Pulmonary artery endothelial cell (primary cell): Measurements from ENCODE around the gene CFAP74. TPM values are rescaled to one million over a fixed set of nuclear protein-coding genes. Genes with fewer than 3 reads are reported as not detected.

Experiments
- DNase-seq: peaks from one replicate; pipeline ENCODE4 v3.0.0-alpha.2; 2011; ENCODE audit warnings: low read depth, low spot score
- total RNA-seq: library from RNA; depleted of rRNA; stranded (reverse); fragments of >200 nt; gene quantifications from 2 replicates; pipeline ENCODE4 v1.2.3, GENCODE V29; 2014

The CFAP74 gene
- total RNA-seq, 1 donor from 2014 or later = not detected

DNA sequence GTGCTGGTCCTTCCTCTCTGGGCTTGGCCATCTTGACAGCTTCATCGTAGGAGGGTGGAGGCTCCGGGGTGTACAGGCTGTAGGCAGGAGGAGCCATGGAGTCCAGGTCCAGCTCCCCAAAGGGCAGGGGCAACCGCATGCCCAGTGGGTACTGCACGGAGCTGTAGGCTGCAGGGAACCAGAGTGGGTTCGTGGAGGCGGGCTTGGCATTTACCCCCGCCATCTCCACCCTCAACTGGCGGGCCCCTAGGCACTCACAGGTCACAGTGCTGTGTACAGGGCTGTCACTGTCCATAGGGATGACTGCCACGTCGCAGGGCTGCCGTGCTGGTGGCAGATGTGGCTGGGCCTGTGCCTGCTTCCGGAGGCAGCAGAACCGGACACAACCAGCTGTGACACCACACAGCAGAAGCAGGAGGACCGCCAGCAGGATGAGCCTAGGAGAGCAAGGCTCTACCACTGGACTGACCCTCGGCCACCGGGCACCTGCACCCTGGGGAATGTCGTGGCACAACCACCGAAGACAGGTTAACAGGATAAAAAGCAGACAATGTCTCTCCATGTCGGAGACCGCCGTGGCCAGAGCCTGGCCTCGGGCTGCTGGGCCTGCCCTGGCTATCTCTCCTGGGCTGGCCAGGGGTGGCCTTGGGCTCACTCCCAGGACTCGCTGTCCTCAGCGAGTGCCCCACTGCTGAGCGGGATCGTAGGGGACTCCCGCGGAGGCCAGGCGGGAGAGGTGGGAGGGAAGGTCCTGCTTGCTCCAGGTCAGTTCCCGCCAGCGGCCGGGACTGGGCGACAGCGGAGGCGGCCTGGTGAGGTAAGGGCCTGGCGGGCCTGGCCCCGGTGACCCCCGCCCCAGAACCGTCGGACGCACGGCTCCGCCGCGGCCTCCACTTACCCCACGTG, 85.3 kb downstream of the CFAP74 start:
- DNase-seq = no peak

DNA sequence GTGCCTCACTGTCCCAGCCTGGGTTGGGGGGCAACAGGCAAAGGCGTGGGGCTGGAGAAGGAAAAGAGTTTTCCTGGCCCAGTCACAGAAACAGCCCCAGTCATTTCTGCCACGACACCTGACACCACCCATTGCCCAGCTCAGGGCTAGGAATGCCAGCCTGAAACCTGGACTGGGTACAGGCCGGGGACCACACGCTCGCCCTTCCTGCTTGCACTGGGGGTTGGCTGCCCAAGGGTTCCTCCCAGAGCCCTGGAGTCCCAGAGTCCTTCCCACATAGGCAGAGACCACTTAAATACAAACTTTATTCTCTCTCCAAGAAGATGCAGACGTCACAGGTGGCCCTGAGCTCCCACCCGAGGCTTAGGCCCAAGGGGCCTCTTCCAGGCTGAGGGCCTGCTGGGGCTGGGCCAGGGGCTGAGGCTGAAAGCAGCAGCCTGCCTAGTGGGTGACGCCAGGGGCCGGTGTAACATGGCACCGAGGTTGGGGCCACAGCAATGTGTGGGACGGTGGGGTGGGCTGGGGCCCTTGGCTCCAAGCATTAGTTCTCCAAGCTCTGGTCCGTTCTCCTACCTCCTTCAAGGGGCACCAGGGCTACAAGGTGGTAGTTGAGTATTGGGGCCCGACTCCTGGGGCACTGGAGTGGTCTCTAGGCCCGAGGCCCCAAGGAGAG, 86.1 kb downstream of the CFAP74 start:
- DNase-seq = no peak

DNA sequence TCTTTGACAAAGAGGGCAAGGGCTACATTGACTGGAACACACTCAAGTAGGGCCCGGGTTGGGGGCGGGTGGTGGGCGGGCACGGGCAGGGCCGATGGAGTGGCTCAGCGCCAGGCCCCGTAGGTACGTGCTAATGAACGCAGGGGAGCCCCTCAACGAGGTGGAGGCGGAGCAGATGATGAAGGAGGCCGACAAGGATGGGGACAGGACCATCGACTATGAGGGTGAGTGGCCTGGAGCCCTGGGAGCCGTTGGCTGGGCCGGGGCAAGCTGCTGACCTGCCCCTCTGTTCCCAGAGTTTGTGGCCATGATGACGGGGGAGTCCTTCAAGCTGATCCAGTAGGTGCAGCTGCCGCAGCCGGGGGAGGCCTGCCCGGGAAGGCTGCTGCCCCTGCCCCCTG, 86.7 kb downstream of the CFAP74 start:
- DNase-seq = no peak

DNA sequence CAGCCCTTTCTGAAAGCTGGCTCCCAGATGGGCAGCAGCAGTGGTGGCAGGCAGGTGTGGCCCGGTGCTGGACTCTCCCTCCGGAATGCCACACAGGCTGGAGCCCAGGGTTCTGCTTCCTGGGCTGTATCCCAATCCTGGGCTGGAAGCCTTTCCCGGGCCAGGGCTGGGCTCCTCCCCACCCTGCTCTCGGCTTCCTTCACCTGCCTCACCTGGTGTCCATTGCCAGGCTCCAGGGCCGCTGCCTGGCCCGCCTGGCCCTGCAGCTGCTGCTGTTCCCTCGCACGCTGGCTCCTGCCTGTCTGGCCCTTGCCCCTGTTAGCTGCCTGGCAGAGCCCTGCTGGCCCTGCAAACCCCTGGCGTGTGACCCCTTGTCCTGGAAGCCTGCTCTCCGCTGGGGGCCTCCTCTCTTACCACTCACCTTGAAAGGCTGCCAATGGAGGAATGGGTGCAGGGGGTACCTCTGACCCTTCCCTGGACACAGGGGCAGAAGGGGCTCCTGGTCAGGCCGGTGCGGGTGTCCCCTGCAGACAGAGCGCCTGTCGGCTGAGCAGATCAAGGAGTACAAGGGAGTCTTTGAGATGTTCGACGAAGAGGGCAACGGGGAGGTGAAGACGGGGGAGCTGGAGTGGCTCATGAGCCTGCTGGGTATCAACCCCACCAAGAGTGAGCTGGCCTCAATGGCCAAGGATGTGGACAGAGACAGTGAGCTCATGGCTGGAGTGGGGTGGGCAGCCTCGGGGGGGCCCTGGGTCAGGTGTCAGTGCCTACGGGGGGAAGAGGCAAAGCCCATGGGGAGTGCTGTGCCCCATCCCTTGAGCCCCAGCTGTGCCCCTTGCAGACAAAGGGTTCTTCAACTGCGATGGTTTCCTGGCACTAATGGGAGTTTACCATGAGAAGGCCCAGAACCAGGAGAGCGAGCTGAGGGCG, 87.4 kb downstream of the CFAP74 start:
- DNase-seq = no peak

DNA sequence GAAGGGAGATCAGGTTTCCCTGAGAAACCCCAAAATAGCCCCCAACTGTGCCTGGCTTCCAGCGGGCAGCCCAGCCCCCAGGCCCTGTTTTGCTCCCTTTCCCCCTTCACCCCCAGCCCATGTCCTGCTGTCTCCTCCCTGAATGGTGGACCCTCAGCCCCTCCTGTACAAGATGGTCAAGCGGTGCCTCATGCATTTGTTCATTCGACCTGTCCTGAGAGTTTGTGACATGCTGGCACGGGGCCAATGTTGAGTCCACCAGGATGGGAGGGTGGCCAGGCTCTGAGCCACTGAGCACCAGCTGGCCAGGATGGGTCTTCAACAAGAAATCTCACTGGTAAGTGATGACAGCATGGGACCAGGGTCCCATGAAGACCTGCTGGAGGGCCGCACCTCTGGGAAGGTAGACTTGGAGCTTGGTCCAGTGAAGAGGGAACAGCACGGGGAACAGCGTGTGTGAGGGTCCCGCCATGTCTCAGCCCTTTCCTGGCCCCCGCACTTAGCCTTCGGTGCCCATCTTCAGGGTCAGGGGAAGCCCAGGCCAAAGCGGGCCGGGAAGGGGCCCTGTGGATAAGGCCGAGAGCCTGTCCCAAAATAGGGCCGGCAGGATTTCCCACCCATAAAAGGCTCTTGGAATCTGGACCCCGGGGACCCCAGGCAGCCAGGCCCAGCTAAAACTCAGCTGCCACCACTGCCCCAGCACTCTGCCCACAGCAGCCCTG, 88.5 kb downstream of the CFAP74 start, which contains the start of gene CALML6:
Gene CALML6, plus strand, starts transcription at position 290 of the 722 bp plus-strand sequence. Its CDS starts 21 bp downstream, at position 311.
- no peak for DNase-seq

DNA sequence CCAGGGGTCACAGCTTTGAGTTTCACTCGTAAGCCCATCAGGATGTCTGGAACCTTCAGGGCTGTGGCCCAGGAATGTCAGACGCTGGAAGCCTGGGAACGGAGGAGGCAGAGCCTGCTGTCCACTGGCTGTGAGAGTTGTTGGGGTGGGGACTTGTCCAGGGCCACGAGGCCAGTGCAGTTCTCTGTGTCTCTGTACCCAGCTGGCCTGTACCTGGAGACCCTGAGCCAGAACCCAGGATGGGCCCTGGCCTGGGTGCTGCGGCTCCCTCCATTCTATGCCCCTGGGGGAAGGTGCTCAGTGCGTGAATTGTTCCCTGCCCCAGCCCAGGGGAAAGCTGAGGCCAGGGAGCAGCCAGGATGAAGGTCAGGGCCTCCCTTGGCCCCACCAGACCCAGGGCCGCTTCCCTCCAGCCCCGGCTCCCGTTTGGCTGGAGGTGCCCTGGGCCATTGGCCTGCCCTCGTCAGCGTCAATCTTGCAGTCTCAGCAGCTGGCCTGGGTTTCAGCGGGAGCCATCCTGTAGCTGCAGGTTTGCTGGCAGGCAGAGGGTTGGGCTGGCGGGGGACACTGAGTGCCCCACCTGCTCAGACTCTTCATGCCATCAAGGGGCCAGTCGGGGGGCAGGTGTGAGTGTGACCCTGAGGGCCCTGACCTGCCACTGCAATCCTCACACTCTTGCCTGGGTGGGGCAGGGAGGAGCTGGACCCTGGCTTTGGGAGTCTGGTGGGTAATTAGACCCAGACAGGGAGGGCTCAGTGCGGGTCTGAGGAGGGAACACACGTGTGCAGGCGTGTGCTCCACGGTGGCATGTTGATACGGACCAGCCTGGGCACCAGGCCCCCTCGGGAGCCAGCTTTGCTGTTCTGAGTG, 89.2 kb downstream of the CFAP74 start:
- DNase-seq = no peak

DNA sequence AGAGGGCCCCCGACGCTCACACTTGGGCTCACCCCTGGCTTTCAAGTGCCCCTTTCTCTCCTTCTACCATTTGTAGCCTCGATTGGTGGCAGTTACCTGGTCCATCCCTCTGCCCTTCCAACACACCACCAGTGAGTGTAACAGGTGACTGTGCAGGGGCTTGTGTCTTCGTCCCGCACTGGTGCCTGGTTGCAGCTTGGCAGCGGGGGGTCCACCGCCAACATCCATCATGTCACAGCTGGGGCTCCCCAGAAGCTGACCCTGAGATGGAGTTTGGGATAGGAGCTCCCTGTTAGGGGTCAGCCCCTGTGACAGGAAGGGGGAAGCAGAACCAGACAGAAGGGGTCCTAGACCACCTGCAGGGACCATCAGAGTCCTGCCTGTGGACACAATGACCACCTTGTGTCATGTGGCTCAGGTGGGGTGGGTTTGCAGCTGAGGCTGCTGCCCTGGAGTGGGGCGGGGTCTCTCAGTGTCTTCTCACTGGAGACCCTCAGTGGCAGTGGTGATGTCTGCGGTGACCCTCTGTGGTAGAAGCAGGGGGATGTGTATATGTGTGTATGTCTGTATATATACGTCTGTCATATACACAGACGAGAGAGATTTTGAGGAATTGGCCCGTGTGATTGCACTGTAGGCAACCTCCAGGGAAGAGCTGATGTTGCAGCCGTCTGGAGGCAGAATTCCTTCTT, 92.1 kb downstream of the CFAP74 start:
- no peak for DNase-seq

DNA sequence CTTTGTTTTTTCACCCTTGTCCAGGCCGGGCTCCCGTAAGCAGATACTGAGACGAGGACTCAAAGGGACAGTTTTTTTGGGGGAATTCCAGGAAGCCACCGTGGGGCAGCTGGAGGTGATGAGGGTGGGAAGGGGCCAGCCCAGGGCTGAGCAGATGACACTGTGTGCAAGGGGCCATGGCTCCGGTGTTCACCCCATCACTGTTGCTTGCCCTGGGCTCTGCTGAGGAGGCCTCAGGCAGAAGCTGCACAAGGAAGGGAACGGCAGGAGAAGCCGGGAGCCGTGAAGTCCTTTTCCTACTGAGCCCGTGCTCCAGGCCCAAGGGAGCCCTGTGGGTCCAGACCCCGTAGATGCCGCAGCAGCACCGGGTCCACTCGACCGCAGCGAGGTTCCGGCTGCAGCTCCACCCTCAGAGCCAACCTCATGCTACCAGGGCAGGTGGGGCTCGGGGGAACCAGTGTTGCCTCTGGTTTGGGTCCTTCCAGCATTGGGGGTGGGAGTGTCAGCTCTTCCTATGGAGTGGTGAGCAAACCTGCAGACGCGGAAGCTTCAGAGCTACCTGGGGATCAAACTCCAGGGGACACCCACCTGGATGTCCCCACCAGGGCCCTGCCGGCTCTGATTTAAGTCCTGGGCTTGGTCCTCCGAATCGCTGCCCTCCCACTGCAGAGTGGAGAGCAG, 92.8 kb downstream of the CFAP74 start:
- DNase-seq = no peak

DNA sequence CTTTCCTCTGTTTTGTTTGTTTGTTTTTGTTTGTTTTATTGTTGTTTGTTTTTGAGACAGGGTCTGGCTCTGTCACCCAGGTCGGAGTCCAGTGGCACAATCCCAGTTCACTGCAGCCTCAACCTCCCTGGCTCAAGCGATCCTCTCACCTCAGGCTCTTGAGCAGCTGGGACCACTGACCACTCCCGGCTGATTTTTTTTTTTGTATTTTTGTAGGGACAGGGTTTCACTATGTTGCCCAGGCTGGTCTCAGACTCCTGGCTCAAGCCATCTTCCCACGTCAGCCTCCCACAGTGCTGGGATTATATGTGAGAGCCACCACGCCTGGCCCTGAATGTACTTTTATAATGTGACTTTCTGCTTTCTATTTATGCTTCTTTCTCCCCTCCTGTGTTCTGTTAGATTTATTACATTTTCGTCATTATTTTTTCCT, 93.5 kb downstream of the CFAP74 start:
- no peak for DNase-seq

DNA sequence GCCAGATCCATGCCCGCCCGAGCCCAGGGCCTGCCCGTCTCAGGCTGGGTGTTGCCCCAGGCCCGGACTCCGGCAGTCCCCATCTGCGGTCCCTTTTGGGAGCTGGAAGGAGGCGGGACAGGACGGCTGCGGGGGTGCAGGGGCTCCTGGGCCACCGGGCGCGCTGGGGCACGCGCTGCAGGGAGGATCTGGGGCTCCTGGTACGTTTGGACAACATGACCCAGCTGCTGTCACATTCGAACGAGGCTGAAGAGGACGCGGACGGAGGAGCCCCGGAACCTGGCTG, 95.1 kb downstream of the CFAP74 start:
- no peak for DNase-seq

DNA sequence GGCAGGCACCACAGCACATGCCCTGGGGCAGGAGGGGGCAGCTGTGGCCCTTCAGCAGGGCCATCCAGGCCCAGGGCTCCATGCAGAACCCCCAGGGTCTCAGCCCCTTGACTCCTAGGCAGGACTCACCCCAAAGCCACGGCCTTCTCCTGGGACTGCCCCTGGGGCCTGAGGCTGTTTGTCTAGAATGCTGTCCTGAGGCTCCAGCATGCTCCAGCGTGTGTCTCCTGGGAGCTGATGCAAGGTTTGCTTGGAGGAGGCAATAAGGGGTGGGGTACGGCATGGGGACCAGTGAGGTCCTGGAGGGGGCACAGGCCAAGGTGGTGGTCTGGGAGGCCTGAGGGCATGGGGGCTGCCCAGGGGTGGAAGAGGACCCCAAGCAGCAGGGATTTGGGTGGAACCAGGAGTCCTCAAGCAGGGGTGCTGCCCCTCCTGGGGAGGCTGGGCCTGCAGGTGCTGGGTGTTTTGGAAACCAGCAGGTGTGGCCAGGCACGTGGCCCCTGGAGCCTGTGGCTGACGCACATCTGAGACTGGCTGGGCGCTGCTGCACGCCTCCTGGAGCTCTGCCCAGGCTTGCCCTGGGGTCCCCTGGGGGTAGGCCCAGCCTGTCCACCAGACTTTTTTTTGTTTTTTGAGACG, 96.4 kb downstream of the CFAP74 start:
- DNase-seq = no peak

DNA sequence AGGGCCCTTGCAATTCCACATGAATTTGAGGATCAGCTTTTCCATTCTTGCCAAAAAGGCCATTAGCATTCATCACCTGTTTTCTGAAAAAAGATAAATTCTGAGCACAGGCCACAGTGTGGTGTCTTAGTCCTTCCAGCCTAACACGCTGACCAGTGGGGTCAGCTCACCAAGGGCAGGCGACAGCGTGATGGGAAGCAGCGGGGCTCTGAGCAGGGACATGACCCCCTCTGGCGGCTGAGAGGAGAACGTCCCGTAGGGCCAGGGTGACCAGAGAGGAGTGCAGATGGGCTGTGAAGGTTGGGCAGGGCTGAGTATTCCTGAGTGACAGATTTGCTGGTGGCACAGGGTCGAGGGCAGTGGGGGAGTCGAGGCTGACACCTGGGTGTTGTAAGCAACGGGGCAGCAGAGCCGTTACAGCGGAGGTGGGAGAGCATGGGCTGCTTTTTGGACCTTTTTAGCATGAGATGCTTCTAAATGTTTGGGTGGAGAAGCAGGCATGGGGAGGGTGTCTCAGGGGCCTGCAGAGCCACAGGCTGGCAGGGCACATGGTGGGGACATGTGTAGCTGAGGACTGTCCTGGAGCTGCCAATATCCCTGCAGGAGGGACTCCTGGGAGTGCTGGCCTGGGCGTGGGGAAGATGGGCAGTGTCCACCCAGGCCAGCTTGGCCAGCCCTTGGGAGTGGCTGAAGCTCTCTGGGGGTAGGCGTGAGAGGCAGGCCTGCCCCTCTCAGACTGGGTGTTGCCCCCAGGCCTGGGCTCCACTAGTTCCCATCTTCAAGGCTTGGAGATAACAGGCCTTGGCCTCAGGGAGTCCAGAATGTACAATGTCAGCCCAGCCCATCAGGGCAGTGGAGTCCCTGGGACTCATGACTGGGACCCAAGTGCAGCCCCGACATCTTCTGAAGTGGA, 97.1 kb downstream of the CFAP74 start:
- DNase-seq = peak; percentile 46

DNA sequence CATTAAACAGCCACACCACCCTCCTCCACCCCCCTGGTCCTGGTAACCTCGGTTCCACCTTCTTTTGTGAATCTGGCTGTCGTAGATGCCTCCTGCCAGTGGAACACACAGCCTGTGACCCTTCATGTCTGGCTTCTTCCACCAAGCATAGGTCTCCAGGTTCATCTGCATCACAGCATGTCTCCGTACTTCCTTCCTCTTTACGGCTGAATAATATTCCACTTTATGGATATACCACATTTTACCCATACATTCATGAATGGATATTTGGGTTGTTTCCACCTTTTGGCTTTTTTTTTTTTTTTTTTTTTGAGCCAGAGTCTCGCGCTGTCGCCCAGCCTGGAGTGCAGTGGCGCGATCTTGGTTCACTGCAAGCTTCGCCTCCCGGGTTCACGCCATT, 100.4 kb downstream of the CFAP74 start:
- no peak for DNase-seq

DNA sequence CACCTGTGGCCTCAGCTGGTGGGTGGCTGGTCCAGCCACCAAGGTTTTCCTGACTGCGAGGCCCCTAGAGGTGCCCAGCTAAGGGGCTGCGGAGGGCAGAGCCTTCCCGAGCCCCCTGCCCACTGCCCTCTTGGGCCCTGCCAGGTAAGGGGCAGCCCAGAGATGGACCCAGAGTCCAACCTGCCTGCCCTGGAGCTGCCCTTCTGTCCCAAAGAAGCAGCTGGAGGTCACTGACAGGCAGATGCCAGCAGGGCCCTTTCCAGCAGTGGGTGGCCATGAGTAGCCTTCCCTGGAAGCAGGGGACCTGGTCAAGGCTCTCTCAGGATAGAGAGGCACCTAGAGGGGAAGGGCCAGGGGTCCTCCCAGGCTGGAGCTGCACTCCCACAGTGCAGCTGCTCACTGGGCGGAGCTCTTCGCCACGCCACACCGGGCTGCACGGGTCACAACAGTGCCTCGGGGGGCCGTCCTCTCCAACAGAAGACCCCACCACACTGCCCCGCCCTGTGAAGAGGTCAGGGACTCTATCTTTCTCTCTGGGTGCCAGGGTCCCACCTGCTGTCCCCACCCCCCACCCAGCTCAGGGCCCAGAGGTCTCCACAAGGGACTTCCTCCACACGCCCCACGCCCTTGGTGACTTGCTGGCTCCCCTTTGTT, 101.8 kb downstream of the CFAP74 start:
- DNase-seq = no peak

DNA sequence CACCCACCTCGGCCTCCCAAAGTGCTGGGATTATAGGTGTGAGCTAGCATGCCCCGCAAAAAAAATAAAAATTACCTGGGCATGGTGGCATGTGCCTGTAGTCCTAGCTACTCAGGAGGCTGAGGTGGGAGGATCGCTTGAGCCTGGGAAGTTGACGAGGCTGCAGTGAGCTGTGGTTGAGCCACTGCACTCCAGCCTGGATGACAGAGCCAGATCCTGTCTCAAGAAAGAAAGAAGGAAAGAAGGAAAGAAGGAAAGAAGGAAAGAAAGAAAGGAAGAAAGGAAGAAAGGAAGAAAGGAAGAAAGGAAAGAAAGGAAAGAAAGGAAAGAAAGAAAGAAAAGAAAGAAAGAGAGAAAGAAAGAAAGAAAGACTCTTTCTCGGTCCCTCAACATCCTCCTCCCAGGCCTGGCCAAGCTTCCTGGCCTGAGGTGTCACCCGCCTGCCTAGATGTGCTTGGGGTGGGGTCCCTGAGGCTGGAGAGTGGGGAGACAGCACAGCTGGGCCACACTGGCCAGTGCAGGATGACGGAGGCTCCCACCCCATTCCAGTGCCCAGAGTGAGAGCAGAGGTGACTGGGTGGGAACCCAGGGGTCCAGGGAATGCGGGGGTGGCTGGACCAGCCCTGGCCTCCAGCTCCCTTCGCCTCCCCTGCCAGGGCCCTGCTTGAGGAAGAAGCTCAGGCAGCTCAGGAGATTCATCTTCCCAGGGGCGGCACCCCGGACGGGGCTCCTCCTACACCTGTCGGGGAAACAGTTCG, 102.5 kb downstream of the CFAP74 start:
- DNase-seq = no peak

DNA sequence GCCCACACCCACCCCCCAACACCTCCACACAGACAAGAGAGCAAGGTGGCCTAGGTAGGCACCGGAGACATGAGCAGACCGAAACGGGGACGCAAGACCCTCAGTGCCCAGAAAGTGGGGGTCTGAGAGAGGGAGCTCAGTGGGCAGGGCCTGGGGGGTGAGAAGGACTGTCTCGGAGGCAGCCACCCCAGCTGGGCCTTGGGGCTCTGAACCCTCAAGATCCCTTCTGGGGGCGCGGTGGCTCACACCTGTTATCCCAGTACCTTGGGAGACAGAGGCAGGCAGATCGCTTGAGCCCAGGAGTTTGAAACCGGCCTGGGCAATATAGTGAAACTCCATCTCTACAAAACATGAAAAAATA, 103.6 kb downstream of the CFAP74 start:
- DNase-seq = no peak
